Prostate gland (tissue), 2 donors: ENCODE results near the gene LMTK3. TPM values are rescaled to one million over a fixed set of nuclear protein-coding genes. Genes with fewer than 3 reads are reported as not detected.
"Not testable (repeated sequence)": the region's sequence is repeated elsewhere in the genome, so short reads cannot be mapped to it uniquely, and the experiment has no call there.

ENCODE experiments used
- DNase-seq: peaks from one replicate; pipeline ENCODE4 v3.0.0-alpha.2; 2019; ENCODE audit warnings: low spot score
- H3K27ac ChIP-seq, 2 donors: fragments of 200-600 bp; sonication (generic); 2 replicates each; pipeline ENCODE4 v1.5.1; 2017 to 2019
- H3K27me3 ChIP-seq: fragments of 200-600 bp; sonication (generic); replicated peaks from 2 replicates; pipeline ENCODE4 v1.5.1; 2019; ENCODE audit not compliant: insufficient read depth
- H3K36me3 ChIP-seq, 2 donors: fragments of 200-600 bp; sonication (generic); 1 replicate in 1 of 2; 2 replicates in 1 of 2; pipeline versions ENCODE4 v1.5.1 to v1.8.1; 2017 to 2019
- H3K4me1 ChIP-seq: fragments of 200-600 bp; sonication (generic); replicated peaks from 2 replicates; pipeline ENCODE4 v1.5.1; 2019
- H3K4me3 ChIP-seq, 2 donors: fragments of 200-600 bp; sonication (generic); 2 replicates each; pipeline ENCODE4 v1.5.1; 2017 to 2019
- H3K9me3 ChIP-seq: fragments of 200-600 bp; sonication (generic); 2 replicates; pipeline ENCODE4 v1.5.1; 2017
- CTCF ChIP-seq, 4 experiments: fragments of 200-600 bp in 2 of 4; fragments of 450-650 bp in 2 of 4; sonication (generic) in 2 of 4; IDR thresholded peaks; 1 replicate in 3 of 4; 2 replicates in 1 of 4; pipeline ENCODE4 v1.5.1; 2016 to 2019; ENCODE audit warnings: antibody characterized with exemption in 4 of 4, mild to moderate bottlenecking in 2 of 4, moderate library complexity in 2 of 4
- POLR2A ChIP-seq: fragments of 450-650 bp; IDR thresholded peaks from one replicate; pipeline ENCODE4 v1.6.1; 2016; ENCODE audit warnings: antibody characterized with exemption, mild to moderate bottlenecking
- POLR2AphosphoS5 ChIP-seq: sonication (generic); formaldehyde crosslinking; IDR thresholded peaks from one replicate; pipeline ENCODE4 v1.6.1; 2017; ENCODE audit warnings: antibody characterized with exemption
- WGBS: methylation state at CpG from one replicate; pipeline ENCODE4 v1.1.5; 2018; 5-methylcytosine and 5-hydroxymethylcytosine counted together
- intact Hi-C: fragments of 100-400 bp; cut with DNase I; formaldehyde crosslinking; loops from one replicate; pipeline ENCODE4 v1.14.2; 2022
- total RNA-seq, 2 donors: library from RNA; depleted of rRNA; stranded (reverse); fragments of >200 nt; gene quantifications; one replicate each; pipeline ENCODE4 v1.1.0, GENCODE V29; 2016

Gene LMTK3
- total RNA-seq, 2 donors from 2014 or later, result 7.4 to 10.2 TPM

- TF ChIP-seq POLR2A (no peak), CTCF (IDR thresholded peaks at IDR 0.05) (no peak), POLR2AphosphoS5 (no peak)
- Histone ChIP-seq H3K27ac (no peak overlapping the region), H3K4me3 (no peak overlapping the region), H3K27me3 (no peaks in the 10 kb centered on the region), H3K4me1 (no peaks in the 10 kb centered on the region), H3K9me3 (no peaks in the 10 kb centered on the region), H3K36me3 (no peaks in the 10 kb centered on the region)
- DNase-seq, result no peak
- intact Hi-C loops, result no loop called here
- WGBS, result 38% methylated on average over 20 of the region's 20 CpGs
These were observed 18.6 kb upstream of the LMTK3 start for GRCh38 chr19:48530066-48530720.

GRCh38 chr19:48529156-48529555 lies 17.5 kb upstream of the LMTK3 start:
- no peaks in the 10 kb centered on the region for H3K27me3 ChIP-seq
- no peaks in the 10 kb centered on the region for H3K36me3 ChIP-seq
- 99% methylated on average over 4 of the region's 4 CpGs for WGBS
- H3K4me1 ChIP-seq, result no peaks in the 10 kb centered on the region
- H3K9me3 ChIP-seq, result no peaks in the 10 kb centered on the region
- no peak for DNase-seq
- no peak overlapping the region for H3K27ac ChIP-seq
- no peak for TF ChIP-seq POLR2A
- no peak for TF ChIP-seq CTCF (IDR thresholded peaks at IDR 0.05)
- no peak for TF ChIP-seq POLR2AphosphoS5
- H3K4me3 ChIP-seq, result no peak overlapping the region
- intact Hi-C loops, result no loop called here

- no peaks in the 10 kb centered on the region for H3K9me3 ChIP-seq
- no peaks in the 10 kb centered on the region for H3K27me3 ChIP-seq
- H3K36me3 ChIP-seq, result no peaks in the 10 kb centered on the region
- no peak for TF ChIP-seq POLR2A
- no peak for TF ChIP-seq CTCF (IDR thresholded peaks at IDR 0.05)
- no peak for TF ChIP-seq POLR2AphosphoS5
- no peak for DNase-seq
- intact Hi-C loops, result no loop called here
- WGBS, result 93% methylated on average over 5 of the region's 5 CpGs
- no peak overlapping the region for H3K4me3 ChIP-seq
- H3K27ac ChIP-seq, result no peak overlapping the region
- H3K4me1 ChIP-seq, result no peaks in the 10 kb centered on the region
These were observed 13.1 kb upstream of the LMTK3 start for GRCh38 chr19:48524732-48525131.

- no peak overlapping the region for H3K4me3 ChIP-seq
- no peaks in the 10 kb centered on the region for H3K9me3 ChIP-seq
- H3K27ac ChIP-seq, result no peak overlapping the region
- DNase-seq, result no peak
- TF ChIP-seq POLR2AphosphoS5 (no peak), CTCF (IDR thresholded peaks at IDR 0.05) (no peak), POLR2A (no peak)
- H3K27me3 ChIP-seq, result no peaks in the 10 kb centered on the region
- WGBS, result 88% methylated on average over 2 of the region's 2 CpGs
- intact Hi-C loops, result no loop called here
- H3K36me3 ChIP-seq, result no peaks in the 10 kb centered on the region
- no peaks in the 10 kb centered on the region for H3K4me1 ChIP-seq
These were observed 12.6 kb upstream of the LMTK3 start for GRCh38 chr19:48524221-48524620.

- H3K27ac ChIP-seq, result no peak overlapping the region
- TF ChIP-seq CTCF (IDR thresholded peaks at IDR 0.05), result no peak
- TF ChIP-seq POLR2AphosphoS5, result no peak
- TF ChIP-seq POLR2A, result no peak
- no peaks in the 10 kb centered on the region for H3K9me3 ChIP-seq
- no peak overlapping the region for H3K4me3 ChIP-seq
- H3K27me3 ChIP-seq, result no peaks in the 10 kb centered on the region
- no peaks in the 10 kb centered on the region for H3K4me1 ChIP-seq
- H3K36me3 ChIP-seq, result no peaks in the 10 kb centered on the region
- 73% methylated on average over 4 of the region's 4 CpGs for WGBS
- DNase-seq, result no peak
- intact Hi-C loops, result no loop called here
These were observed 8.5 kb upstream of the LMTK3 start for GRCh38 chr19:48520134-48520533.

GRCh38 chr19:48519426-48519825 lies 7.8 kb upstream of the LMTK3 start:
- H3K27ac ChIP-seq, intact Hi-C loops, DNase-seq, H3K9me3 ChIP-seq, H3K27me3 ChIP-seq, H3K4me3 ChIP-seq, H3K4me1 ChIP-seq, H3K36me3 ChIP-seq: not testable (repeated sequence)
- whole genome bisulfite sequencing, result 93% methylated on average over 4 of the region's 4 CpGs
